GM23338 (cell line): ENCODE data around the gene ARL15. TPM values are rescaled to one million over a fixed set of nuclear protein-coding genes. Genes with fewer than 3 reads are reported as not detected.
A peak's percentile ranks its signal among the peaks of the same experiment; 100 is the strongest.

Experiments used
- ATAC-seq: fragments of 200-7000 bp; cut with Tn5 transposase; 3 replicates; pipeline ENCODE4 v1.9.1; 2020
- DNase-seq: peaks from one replicate; pipeline ENCODE4 v3.0.0-alpha.2; 2015; ENCODE audit warnings: low spot score
- H2AFZ ChIP-seq: fragments of 200-600 bp; sonication (generic); 2 replicates; pipeline ENCODE4 v1.8.0; 2016; ENCODE audit warnings: antibody characterized with exemption, mild to moderate bottlenecking, moderate library complexity
- H3F3A ChIP-seq: fragments of 200-600 bp; sonication (generic); replicated peaks from 2 replicates; pipeline ENCODE4 v1.8.0; 2017; ENCODE audit warnings: antibody characterized with exemption, mixed run types, low read depth
- H3K27ac ChIP-seq: fragments of 200-600 bp; sonication (generic); 2 replicates; pipeline ENCODE4 v1.6.1; 2016; ENCODE audit warnings: low read depth
- H3K27me3 ChIP-seq: fragments of 200-600 bp; sonication (generic); 2 replicates; pipeline ENCODE4 v1.8.0; 2016; ENCODE audit warnings: mild to moderate bottlenecking, mixed run types, moderate library complexity; ENCODE audit not compliant: insufficient read depth
- H3K36me3 ChIP-seq: fragments of 200-600 bp; sonication (generic); 2 replicates; pipeline ENCODE4 v1.8.0; 2016; ENCODE audit warnings: mild to moderate bottlenecking; ENCODE audit not compliant: insufficient read depth
- H3K4me1 ChIP-seq: fragments of 200-600 bp; sonication (generic); 2 replicates; pipeline ENCODE4 v1.8.0; 2016; ENCODE audit warnings: mild to moderate bottlenecking, moderate library complexity; ENCODE audit not compliant: insufficient read depth
- H3K4me2 ChIP-seq: fragments of 200-600 bp; sonication (generic); 2 replicates; pipeline ENCODE4 v1.7.1; 2017; ENCODE audit warnings: mixed run types
- H3K4me3 ChIP-seq: fragments of 200-600 bp; sonication (generic); 2 replicates; pipeline ENCODE4 v1.6.1; 2016; ENCODE audit warnings: mixed run types
- H3K79me2 ChIP-seq: fragments of 200-600 bp; sonication (generic); replicated peaks from 2 replicates; pipeline ENCODE4 v1.8.0; 2017; ENCODE audit warnings: mild to moderate bottlenecking; ENCODE audit not compliant: insufficient read depth
- H3K9me2 ChIP-seq: fragments of 200-600 bp; sonication (generic); 2 replicates; pipeline ENCODE4 v1.8.0; 2017; ENCODE audit not compliant: insufficient read depth
- H4K20me1 ChIP-seq: fragments of 200-600 bp; sonication (generic); replicated peaks from 2 replicates; pipeline ENCODE4 v1.8.0; 2017; ENCODE audit warnings: mild to moderate bottlenecking; ENCODE audit not compliant: insufficient read depth
- H3K27ac Mint-ChIP-seq: 2 replicates; pipeline ENCODE4 v1.8.0; 2020; ENCODE audit warnings: inconsistent platforms, mild to moderate bottlenecking, moderate library complexity, mixed read lengths
- H3K27me3 Mint-ChIP-seq: 3 replicates; pipeline ENCODE4 v1.8.0; 2022; ENCODE audit warnings: low read depth, mild to moderate bottlenecking, moderate library complexity, mixed read lengths, inconsistent platforms; ENCODE audit not compliant: insufficient read depth, poor library complexity
- H3K36me3 Mint-ChIP-seq: 3 replicates; pipeline ENCODE4 v1.8.0; 2021; ENCODE audit warnings: low read depth, mild to moderate bottlenecking, inconsistent platforms, moderate library complexity, mixed read lengths
- H3K4me1 Mint-ChIP-seq: 3 replicates; pipeline ENCODE4 v1.8.0; 2020; ENCODE audit warnings: mild to moderate bottlenecking, inconsistent platforms, mixed read lengths
- H3K4me3 Mint-ChIP-seq: 3 replicates; pipeline ENCODE4 v1.8.0; 2021; ENCODE audit warnings: moderate library complexity, mild to moderate bottlenecking, inconsistent platforms, mixed read lengths
- H3K9me3 Mint-ChIP-seq: 3 replicates; pipeline ENCODE4 v1.8.0; 2020; ENCODE audit warnings: moderate library complexity, mild to moderate bottlenecking, inconsistent platforms, mixed read lengths
- EZH2phosphoT487 ChIP-seq: fragments of 200-600 bp; sonication (generic); IDR thresholded peaks from one replicate; pipeline ENCODE4 v1.8.1; 2018; ENCODE audit warnings: antibody characterized with exemption; ENCODE audit not compliant: unreplicated experiment
- JUNB ChIP-seq: IDR thresholded peaks from one replicate; pipeline ENCODE4 v1.6.1; 2016; ENCODE audit warnings: antibody characterized with exemption; ENCODE audit not compliant: unreplicated experiment
- NANOG ChIP-seq: IDR thresholded peaks from 2 replicates; pipeline ENCODE4 v1.6.1; 2016; ENCODE audit warnings: antibody characterized with exemption, borderline replicate concordance
- POLR2AphosphoS5 ChIP-seq: IDR thresholded peaks from 2 replicates; pipeline ENCODE4 v1.6.1; 2016; ENCODE audit warnings: antibody characterized with exemption, low read depth
- STAT1 ChIP-seq: IDR thresholded peaks from one replicate; pipeline ENCODE4 v1.6.1; 2016; ENCODE audit warnings: antibody characterized with exemption; ENCODE audit not compliant: unreplicated experiment
- ZNF114 ChIP-seq: fragments of 250-450 bp; sonication (Bioruptor Pico); IDR thresholded peaks from 2 replicates; pipeline ENCODE4 v1.5.0; 2020; ENCODE audit warnings: mild to moderate bottlenecking, moderate library complexity
- polyA plus RNA-seq: library from polyadenylated mRNA; unstranded; fragments of >200 nt; fragmentation: Nextera tagmentation; extraction: Ambion mirVana; gene quantifications from 2 replicates; pipeline ENCODE4 v1.2.1, GENCODE V29; 2016
- total RNA-seq: library from RNA; depleted of rRNA; stranded (reverse); fragments of >200 nt; shearing (Covaris generic); gene quantifications from 2 replicates; pipeline ENCODE4 v1.2.3, GENCODE V29; 2014
- TF ChIP-seq, protein P1 (sequence below): IDR thresholded peaks from one replicate; pipeline ENCODE4 v1.6.1; 2018; ENCODE audit warnings: antibody characterized with exemption; ENCODE audit not compliant: unreplicated experiment
- TF ChIP-seq, protein P2 (sequence below): fragments of 250-450 bp; sonication (Bioruptor Pico); IDR thresholded peaks from 2 replicates; pipeline ENCODE4 v1.5.0; 2020; ENCODE audit warnings: mild to moderate bottlenecking, moderate library complexity
- TF ChIP-seq, protein P3 (sequence below): IDR thresholded peaks from 2 replicates; pipeline ENCODE4 v1.6.1; 2016; ENCODE audit warnings: antibody characterized with exemption
- TF ChIP-seq, protein P4 (sequence below), 2 experiments: fragments of 200-600 bp in 1 of 2; sonication (generic) in 1 of 2; conservative IDR thresholded peaks; 2 replicates each; pipeline versions ENCODE4 v1.5.1 to v1.6.1; 2016 to 2017; ENCODE audit warnings: antibody characterized with exemption in 2 of 2, low read depth in 2 of 2, mild to moderate bottlenecking in 2 of 2, moderate library complexity in 1 of 2

ARL15 gene
- total and polyA plus RNA-seq, 2 experiments from 2014 or later: 13.0 to 54.0 TPM

DNA sequence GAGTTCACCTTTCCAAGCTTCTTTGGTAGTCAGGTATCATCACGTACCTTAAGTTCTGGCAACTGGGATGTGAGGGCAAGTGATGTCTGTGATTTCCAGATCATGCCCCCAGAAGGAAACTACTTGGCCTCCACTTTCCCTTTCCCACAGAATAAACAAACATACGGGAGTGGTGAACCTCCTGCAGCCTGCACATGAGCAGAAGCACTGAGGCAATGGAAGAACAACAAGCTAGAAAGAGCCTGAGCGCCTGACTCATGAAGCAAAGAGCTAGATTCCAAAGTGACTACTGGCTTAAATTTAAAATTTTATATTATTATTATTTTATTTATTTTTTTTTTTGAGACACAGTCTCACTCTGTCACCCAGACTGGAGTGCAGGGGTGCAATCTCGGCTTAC, 35.0 kb downstream of the ARL15 start:
- Histone ChIP-seq H3F3A (no peaks in the 10 kb centered on the region), H2AFZ (no peak overlapping the region), H3K27ac (no peak overlapping the region), H4K20me1 (no peaks in the 10 kb centered on the region), H3K4me2 (no peak overlapping the region), H3K27me3 (no peaks in the 10 kb centered on the region), H3K4me1 (peaks cover 11% of the 10 kb centered on the region), H3K79me2 (peaks cover 32% of the 10 kb centered on the region), H3K9me2 (peaks cover 5% of the 10 kb centered on the region), H3K36me3 (no peaks in the 10 kb centered on the region), H3K4me3 (no peak overlapping the region)
- H3K9me3 Mint-ChIP-seq: no peaks in the 10 kb centered on the region; the same call in 1 of the 3 replicates
- peaks cover 1% of the 10 kb centered on the region for H3K27me3 Mint-ChIP-seq
- ATAC-seq (no peak), DNase-seq (no peak)
- TF ChIP-seq JUNB (no peak), NANOG (no peak), STAT1 (no peak), POLR2AphosphoS5 (no peak), EZH2phosphoT487 (no peak), ZNF114 (CRISPR knock-in tag) (no peak)
- TF ChIP-seq, protein P1, sequence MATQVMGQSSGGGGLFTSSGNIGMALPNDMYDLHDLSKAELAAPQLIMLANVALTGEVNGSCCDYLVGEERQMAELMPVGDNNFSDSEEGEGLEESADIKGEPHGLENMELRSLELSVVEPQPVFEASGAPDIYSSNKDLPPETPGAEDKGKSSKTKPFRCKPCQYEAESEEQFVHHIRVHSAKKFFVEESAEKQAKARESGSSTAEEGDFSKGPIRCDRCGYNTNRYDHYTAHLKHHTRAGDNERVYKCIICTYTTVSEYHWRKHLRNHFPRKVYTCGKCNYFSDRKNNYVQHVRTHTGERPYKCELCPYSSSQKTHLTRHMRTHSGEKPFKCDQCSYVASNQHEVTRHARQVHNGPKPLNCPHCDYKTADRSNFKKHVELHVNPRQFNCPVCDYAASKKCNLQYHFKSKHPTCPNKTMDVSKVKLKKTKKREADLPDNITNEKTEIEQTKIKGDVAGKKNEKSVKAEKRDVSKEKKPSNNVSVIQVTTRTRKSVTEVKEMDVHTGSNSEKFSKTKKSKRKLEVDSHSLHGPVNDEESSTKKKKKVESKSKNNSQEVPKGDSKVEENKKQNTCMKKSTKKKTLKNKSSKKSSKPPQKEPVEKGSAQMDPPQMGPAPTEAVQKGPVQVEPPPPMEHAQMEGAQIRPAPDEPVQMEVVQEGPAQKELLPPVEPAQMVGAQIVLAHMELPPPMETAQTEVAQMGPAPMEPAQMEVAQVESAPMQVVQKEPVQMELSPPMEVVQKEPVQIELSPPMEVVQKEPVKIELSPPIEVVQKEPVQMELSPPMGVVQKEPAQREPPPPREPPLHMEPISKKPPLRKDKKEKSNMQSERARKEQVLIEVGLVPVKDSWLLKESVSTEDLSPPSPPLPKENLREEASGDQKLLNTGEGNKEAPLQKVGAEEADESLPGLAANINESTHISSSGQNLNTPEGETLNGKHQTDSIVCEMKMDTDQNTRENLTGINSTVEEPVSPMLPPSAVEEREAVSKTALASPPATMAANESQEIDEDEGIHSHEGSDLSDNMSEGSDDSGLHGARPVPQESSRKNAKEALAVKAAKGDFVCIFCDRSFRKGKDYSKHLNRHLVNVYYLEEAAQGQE: no peak
- TF ChIP-seq, protein P2, sequence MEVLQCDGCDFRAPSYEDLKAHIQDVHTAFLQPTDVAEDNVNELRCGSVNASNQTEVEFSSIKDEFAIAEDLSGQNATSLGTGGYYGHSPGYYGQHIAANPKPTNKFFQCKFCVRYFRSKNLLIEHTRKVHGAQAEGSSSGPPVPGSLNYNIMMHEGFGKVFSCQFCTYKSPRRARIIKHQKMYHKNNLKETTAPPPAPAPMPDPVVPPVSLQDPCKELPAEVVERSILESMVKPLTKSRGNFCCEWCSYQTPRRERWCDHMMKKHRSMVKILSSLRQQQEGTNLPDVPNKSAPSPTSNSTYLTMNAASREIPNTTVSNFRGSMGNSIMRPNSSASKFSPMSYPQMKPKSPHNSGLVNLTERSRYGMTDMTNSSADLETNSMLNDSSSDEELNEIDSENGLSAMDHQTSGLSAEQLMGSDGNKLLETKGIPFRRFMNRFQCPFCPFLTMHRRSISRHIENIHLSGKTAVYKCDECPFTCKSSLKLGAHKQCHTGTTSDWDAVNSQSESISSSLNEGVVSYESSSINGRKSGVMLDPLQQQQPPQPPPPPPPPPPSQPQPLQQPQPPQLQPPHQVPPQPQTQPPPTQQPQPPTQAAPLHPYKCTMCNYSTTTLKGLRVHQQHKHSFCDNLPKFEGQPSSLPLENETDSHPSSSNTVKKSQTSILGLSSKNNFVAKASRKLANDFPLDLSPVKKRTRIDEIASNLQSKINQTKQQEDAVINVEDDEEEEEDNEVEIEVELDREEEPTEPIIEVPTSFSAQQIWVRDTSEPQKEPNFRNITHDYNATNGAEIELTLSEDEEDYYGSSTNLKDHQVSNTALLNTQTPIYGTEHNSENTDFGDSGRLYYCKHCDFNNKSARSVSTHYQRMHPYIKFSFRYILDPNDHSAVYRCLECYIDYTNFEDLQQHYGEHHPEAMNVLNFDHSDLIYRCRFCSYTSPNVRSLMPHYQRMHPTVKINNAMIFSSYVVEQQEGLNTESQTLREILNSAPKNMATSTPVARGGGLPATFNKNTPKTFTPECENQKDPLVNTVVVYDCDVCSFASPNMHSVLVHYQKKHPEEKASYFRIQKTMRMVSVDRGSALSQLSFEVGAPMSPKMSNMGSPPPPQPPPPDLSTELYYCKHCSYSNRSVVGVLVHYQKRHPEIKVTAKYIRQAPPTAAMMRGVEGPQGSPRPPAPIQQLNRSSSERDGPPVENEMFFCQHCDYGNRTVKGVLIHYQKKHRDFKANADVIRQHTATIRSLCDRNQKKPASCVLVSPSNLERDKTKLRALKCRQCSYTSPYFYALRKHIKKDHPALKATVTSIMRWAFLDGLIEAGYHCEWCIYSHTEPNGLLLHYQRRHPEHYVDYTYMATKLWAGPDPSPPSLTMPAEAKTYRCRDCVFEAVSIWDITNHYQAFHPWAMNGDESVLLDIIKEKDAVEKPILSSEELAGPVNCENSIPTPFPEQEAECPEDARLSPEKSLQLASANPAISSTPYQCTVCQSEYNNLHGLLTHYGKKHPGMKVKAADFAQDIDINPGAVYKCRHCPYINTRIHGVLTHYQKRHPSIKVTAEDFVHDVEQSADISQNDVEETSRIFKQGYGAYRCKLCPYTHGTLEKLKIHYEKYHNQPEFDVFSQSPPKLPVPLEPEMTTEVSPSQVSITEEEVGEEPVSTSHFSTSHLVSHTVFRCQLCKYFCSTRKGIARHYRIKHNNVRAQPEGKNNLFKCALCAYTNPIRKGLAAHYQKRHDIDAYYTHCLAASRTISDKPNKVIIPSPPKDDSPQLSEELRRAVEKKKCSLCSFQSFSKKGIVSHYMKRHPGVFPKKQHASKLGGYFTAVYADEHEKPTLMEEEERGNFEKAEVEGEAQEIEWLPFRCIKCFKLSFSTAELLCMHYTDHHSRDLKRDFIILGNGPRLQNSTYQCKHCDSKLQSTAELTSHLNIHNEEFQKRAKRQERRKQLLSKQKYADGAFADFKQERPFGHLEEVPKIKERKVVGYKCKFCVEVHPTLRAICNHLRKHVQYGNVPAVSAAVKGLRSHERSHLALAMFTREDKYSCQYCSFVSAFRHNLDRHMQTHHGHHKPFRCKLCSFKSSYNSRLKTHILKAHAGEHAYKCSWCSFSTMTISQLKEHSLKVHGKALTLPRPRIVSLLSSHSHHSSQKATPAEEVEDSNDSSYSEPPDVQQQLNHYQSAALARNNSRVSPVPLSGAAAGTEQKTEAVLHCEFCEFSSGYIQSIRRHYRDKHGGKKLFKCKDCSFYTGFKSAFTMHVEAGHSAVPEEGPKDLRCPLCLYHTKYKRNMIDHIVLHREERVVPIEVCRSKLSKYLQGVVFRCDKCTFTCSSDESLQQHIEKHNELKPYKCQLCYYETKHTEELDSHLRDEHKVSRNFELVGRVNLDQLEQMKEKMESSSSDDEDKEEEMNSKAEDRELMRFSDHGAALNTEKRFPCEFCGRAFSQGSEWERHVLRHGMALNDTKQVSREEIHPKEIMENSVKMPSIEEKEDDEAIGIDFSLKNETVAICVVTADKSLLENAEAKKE (CRISPR knock-in tag): no peak
- TF ChIP-seq, protein P3, sequence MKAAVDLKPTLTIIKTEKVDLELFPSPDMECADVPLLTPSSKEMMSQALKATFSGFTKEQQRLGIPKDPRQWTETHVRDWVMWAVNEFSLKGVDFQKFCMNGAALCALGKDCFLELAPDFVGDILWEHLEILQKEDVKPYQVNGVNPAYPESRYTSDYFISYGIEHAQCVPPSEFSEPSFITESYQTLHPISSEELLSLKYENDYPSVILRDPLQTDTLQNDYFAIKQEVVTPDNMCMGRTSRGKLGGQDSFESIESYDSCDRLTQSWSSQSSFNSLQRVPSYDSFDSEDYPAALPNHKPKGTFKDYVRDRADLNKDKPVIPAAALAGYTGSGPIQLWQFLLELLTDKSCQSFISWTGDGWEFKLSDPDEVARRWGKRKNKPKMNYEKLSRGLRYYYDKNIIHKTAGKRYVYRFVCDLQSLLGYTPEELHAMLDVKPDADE: no peak
- TF ChIP-seq, protein P4, sequence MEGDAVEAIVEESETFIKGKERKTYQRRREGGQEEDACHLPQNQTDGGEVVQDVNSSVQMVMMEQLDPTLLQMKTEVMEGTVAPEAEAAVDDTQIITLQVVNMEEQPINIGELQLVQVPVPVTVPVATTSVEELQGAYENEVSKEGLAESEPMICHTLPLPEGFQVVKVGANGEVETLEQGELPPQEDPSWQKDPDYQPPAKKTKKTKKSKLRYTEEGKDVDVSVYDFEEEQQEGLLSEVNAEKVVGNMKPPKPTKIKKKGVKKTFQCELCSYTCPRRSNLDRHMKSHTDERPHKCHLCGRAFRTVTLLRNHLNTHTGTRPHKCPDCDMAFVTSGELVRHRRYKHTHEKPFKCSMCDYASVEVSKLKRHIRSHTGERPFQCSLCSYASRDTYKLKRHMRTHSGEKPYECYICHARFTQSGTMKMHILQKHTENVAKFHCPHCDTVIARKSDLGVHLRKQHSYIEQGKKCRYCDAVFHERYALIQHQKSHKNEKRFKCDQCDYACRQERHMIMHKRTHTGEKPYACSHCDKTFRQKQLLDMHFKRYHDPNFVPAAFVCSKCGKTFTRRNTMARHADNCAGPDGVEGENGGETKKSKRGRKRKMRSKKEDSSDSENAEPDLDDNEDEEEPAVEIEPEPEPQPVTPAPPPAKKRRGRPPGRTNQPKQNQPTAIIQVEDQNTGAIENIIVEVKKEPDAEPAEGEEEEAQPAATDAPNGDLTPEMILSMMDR (conservative IDR thresholded peaks at IDR 0.05; ENCODE audit: low read depth in 2 of 2): no peak
- 0 out of 2 replicates have a peak overlapping the region, but pooled peaks have one; percentile 43 for H3K27ac Mint-ChIP-seq
- peaks cover 20% of the 10 kb centered on the region for H3K4me1 Mint-ChIP-seq
- no peak overlapping the region for H3K4me3 Mint-ChIP-seq
- peaks cover 3% of the 10 kb centered on the region for H3K36me3 Mint-ChIP-seq
